Calu3 (cell line): ENCODE data around the gene VSIG10. TPM values are rescaled to one million over a fixed set of nuclear protein-coding genes. Genes with fewer than 3 reads are reported as not detected.

Experiments used
- BruUV-seq: library from RNA; stranded (reverse); fragments of 400-500 nt; replicated peaks from 2 replicates; lab custom pipeline; 2021; lab: Mats Ljungman, UMichigan
- CTCF ChIA-PET: fragments of 300-600 bp; sonication (Branson Sonifier 250); formaldehyde crosslinking; loops from one replicate; lab custom pipeline; 2022; ENCODE audit warnings: antibody characterized with exemption; lab: Charles Lee
- DNase-seq: peaks from one replicate; pipeline ENCODE4 v3.0.0; 2022
- H3K27ac Mint-ChIP-seq: one replicate; pipeline ENCODE4 v1.8.0; 2022; ENCODE audit warnings: mixed read lengths; ENCODE audit not compliant: unreplicated experiment
- H3K27me3 Mint-ChIP-seq: one replicate; pipeline ENCODE4 v1.8.0; 2022; ENCODE audit warnings: mixed read lengths; ENCODE audit not compliant: unreplicated experiment
- H3K36me3 Mint-ChIP-seq: one replicate; pipeline ENCODE4 v1.8.0; 2022; ENCODE audit warnings: mild to moderate bottlenecking, moderate library complexity, mixed read lengths; ENCODE audit not compliant: insufficient read depth, unreplicated experiment
- H3K4me1 Mint-ChIP-seq: one replicate; pipeline ENCODE4 v1.8.0; 2022; ENCODE audit warnings: mild to moderate bottlenecking, low read depth, mixed read lengths; ENCODE audit not compliant: unreplicated experiment
- H3K4me3 Mint-ChIP-seq: one replicate; pipeline ENCODE4 v1.8.0; 2022; ENCODE audit warnings: mild to moderate bottlenecking, low read depth, moderate library complexity, mixed read lengths; ENCODE audit not compliant: unreplicated experiment
- H3K9me3 Mint-ChIP-seq: one replicate; pipeline ENCODE4 v1.8.0; 2022; ENCODE audit warnings: low read depth, mixed read lengths; ENCODE audit not compliant: unreplicated experiment
- intact Hi-C: fragments of 100-400 bp; cut with micrococcal nuclease; formaldehyde crosslinking; loops from one replicate; pipeline ENCODE4 v1.10.0; 2022; ENCODE audit not compliant: unreplicated experiment
- total RNA-seq: library from RNA; stranded (reverse); gene quantifications from 2 replicates; pipeline ENCODE4 v1.2.3, GENCODE V29; 2022
- TF ChIP-seq, protein P1 (sequence below): fragments of 200-600 bp; IDR thresholded peaks from one replicate; pipeline ENCODE4 v1.8.0; 2022; ENCODE audit warnings: antibody characterized with exemption; ENCODE audit not compliant: unreplicated experiment

VSIG10 gene
- total RNA-seq, 1 experiment from 2014 or later, result 53.6 TPM

GRCh38 chr12:118060301-118061010 lies 43.4 kb downstream of the VSIG10 start:
- TF ChIP-seq, protein P1, sequence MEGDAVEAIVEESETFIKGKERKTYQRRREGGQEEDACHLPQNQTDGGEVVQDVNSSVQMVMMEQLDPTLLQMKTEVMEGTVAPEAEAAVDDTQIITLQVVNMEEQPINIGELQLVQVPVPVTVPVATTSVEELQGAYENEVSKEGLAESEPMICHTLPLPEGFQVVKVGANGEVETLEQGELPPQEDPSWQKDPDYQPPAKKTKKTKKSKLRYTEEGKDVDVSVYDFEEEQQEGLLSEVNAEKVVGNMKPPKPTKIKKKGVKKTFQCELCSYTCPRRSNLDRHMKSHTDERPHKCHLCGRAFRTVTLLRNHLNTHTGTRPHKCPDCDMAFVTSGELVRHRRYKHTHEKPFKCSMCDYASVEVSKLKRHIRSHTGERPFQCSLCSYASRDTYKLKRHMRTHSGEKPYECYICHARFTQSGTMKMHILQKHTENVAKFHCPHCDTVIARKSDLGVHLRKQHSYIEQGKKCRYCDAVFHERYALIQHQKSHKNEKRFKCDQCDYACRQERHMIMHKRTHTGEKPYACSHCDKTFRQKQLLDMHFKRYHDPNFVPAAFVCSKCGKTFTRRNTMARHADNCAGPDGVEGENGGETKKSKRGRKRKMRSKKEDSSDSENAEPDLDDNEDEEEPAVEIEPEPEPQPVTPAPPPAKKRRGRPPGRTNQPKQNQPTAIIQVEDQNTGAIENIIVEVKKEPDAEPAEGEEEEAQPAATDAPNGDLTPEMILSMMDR, result no peak
- H3K27ac Mint-ChIP-seq, result peak overlapping the region; percentile 78
- peak; percentile 69 for DNase-seq
- no peaks in the 10 kb centered on the region for H3K9me3 Mint-ChIP-seq
- no TSS peak for BruUV-seq
- intact Hi-C loops, result no loop called here
- peaks cover 53% of the 10 kb centered on the region for H3K36me3 Mint-ChIP-seq
- H3K4me3 Mint-ChIP-seq, result peak overlapping the region; percentile 83
- CTCF ChIA-PET, result interaction anchor here (0.6 to 1.0 kb wide), 5 partner anchors 44 to 375 kb away, joined by 3 to 7 read pairs (median 5); partner anchors contain the start of genes RFC5 and SUDS3
- H3K27me3 Mint-ChIP-seq, result no peaks in the 10 kb centered on the region
- H3K4me1 Mint-ChIP-seq, result peaks cover 46% of the 10 kb centered on the region

DNA sequence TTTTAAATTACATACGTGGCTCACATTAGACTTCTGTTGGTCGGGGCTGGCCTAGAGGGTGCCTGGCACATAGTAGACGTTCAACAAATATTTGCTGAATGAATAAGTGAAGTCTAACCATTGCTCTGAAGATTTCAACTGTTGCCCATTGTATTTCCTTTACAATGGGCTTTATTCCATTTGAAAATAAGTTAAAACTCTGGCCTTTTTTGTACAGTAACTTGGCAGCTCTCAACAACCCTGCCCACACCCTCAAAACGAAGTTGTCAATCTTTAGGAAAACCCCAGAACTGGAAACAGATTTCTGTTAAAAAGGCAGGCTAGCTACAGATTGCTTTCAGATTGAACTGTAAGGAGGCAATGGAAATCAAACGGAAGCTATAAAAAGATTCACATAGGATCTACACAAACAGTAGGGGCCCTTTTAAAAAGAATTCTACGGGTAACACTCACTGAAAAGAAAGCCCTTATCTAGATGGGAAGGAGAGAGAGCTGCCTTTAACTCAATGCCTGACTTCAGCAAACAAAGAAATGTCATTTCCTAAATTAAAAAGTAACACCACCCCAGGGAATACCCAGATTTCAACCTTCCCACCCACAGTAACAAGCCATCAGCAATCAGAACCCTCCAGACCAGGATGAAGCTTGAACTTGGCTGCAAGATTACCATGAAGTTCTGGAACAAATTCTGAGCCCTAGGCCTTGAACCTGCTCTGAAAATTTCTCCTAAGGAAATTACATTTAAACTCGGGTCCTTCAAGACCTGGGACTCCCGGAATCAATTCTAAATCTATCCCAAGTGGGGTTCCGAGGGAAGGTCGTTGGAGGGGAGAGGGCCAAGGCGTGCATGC lies 44.2 kb downstream of the VSIG10 start:
- H3K9me3 Mint-ChIP-seq, result no peaks in the 10 kb centered on the region
- BruUV-seq, result TSS peak; percentile 53
- H3K4me1 Mint-ChIP-seq, result peaks cover 42% of the 10 kb centered on the region
- H3K27ac Mint-ChIP-seq, result peak overlapping the region; percentile 78
- TF ChIP-seq, protein P1, result no peak
- no peaks in the 10 kb centered on the region for H3K27me3 Mint-ChIP-seq
- intact Hi-C loops, result loop anchor here (5.0 to 10.0 kb wide), 2 partner anchors 43 to 315 kb away; partner anchors contain the start of genes SUDS3, TAOK3 and VSIG10
- CTCF ChIA-PET, result interaction anchor here (0.5 to 0.8 kb wide), 3 partner anchors 45 to 495 kb away, joined by 3 to 4 read pairs (median 4); no protein-coding TSS in a partner anchor
- peaks cover 53% of the 10 kb centered on the region for H3K36me3 Mint-ChIP-seq
- DNase-seq, result no peak
- peak overlapping the region; percentile 83 for H3K4me3 Mint-ChIP-seq

- no peaks in the 10 kb centered on the region for H3K9me3 Mint-ChIP-seq
- H3K27ac Mint-ChIP-seq, result no peak overlapping the region
- H3K4me1 Mint-ChIP-seq, result peaks cover 38% of the 10 kb centered on the region
- H3K36me3 Mint-ChIP-seq, result peaks cover 53% of the 10 kb centered on the region
- TF ChIP-seq, protein P1, result no peak
- H3K4me3 Mint-ChIP-seq, result peak overlapping the region; percentile 83
- intact Hi-C loops, result loop anchor here (5.0 to 10.0 kb wide), 2 partner anchors 43 to 316 kb away; partner anchors contain the start of genes SUDS3, TAOK3 and VSIG10
- no peak for DNase-seq
- no peaks in the 10 kb centered on the region for H3K27me3 Mint-ChIP-seq
- BruUV-seq, result no TSS peak
- CTCF ChIA-PET, result interaction anchor here (0.7 kb wide), 1 partner anchor 494 kb away, joined by 4 read pairs; no protein-coding TSS in a partner anchor
These were observed 44.9 kb downstream of the VSIG10 start for GRCh38 chr12:118058881-118059280.

DNA sequence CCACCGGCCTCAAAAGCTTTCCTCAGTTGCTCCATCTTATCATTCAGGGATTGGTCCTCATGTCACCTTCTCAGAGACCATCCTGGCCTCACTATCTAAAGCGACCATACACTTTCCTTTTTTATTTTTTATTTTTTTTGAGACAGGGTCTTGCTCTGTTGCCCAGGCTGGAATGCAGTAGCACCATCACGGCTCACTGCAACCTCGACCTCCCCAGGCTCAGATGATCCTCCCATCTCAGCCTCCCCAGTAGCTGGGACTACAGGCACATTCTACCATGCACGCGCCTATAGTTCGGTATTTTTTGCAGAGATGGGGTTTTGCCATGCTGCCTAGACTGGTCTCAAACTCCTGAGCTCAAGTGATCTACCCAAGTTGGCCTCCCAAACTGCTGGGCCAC lies 45.6 kb downstream of the VSIG10 start:
- DNase-seq, result no peak
- TF ChIP-seq, protein P1, result no peak
- Mint-ChIP-seq H3K27me3 (no peaks in the 10 kb centered on the region), H3K4me1 (peaks cover 44% of the 10 kb centered on the region), H3K27ac (no peak overlapping the region), H3K36me3 (peaks cover 55% of the 10 kb centered on the region), H3K9me3 (no peaks in the 10 kb centered on the region), H3K4me3 (no peak overlapping the region)
- CTCF ChIA-PET, result no interaction called here
- BruUV-seq, result no TSS peak
- intact Hi-C loops, result loop anchor here (5.0 to 10.0 kb wide), 2 partner anchors 44 to 317 kb away; partner anchors contain the start of genes SUDS3, TAOK3 and VSIG10
